Measurements from ENCODE around the gene CEPT1. TPM values are rescaled to one million over a fixed set of nuclear protein-coding genes. Genes with fewer than 3 reads are reported as not detected.

CEPT1 gene
- total RNA-seq, 1 donor from 2014 or later = 53.4 TPM

- no peak overlapping the region for H3K27ac ChIP-seq
- H3K36me3 ChIP-seq = no peaks in the 10 kb centered on the region
- no peak for ATAC-seq
- H3K4me1 ChIP-seq = peaks cover 69% of the 10 kb centered on the region
- DNase-seq = no peak
- H3K27me3 ChIP-seq (ENCODE audit: low read depth) = no peaks in the 10 kb centered on the region
- no peaks in the 10 kb centered on the region for H3K9me3 ChIP-seq
- intact Hi-C loops (cut with DNase I) = no loop called here
- no peak for TF ChIP-seq CTCF (IDR thresholded peaks at IDR 0.05)
- no peak overlapping the region for H3K4me3 ChIP-seq
Measured at GRCh38 chr1:111218701-111219556, 78.9 kb downstream of the CEPT1 start.

GRCh38 chr1:111219557-111220286 lies 79.7 kb downstream of the CEPT1 start:
- no peak overlapping the region for H3K27ac ChIP-seq

GRCh38 chr1:111220302-111220890 lies 80.4 kb downstream of the CEPT1 start:
- no peaks in the 10 kb centered on the region for H3K9me3 ChIP-seq
- no peaks in the 10 kb centered on the region for H3K36me3 ChIP-seq
- ATAC-seq (no peak), DNase-seq (no peak)
- H3K27me3 ChIP-seq (ENCODE audit: low read depth) = no peaks in the 10 kb centered on the region
- H3K4me1 ChIP-seq = peaks cover 64% of the 10 kb centered on the region
- intact Hi-C loops (cut with DNase I) = loop anchor here (10.0 kb wide), 1 partner anchor 184 kb away; no protein-coding TSS in a partner anchor
- no peak for TF ChIP-seq CTCF (IDR thresholded peaks at IDR 0.05)
- no peak overlapping the region for H3K4me3 ChIP-seq
- no peak overlapping the region for H3K27ac ChIP-seq

More at GRCh38 chr1:111219557-111220286, 79.7 kb downstream of the CEPT1 start:
- ATAC-seq (no peak), DNase-seq (no peak)
- Histone ChIP-seq H3K4me3 (no peak overlapping the region), H3K36me3 (no peaks in the 10 kb centered on the region), H3K4me1 (peaks cover 69% of the 10 kb centered on the region), H3K9me3 (no peaks in the 10 kb centered on the region), H3K27me3 (ENCODE audit: low read depth) (no peaks in the 10 kb centered on the region)
- intact Hi-C loops (cut with DNase I) = loop anchor here (10.0 kb wide), 1 partner anchor 185 kb away; no protein-coding TSS in a partner anchor
- TF ChIP-seq CTCF (IDR thresholded peaks at IDR 0.05) = no peak

DNA sequence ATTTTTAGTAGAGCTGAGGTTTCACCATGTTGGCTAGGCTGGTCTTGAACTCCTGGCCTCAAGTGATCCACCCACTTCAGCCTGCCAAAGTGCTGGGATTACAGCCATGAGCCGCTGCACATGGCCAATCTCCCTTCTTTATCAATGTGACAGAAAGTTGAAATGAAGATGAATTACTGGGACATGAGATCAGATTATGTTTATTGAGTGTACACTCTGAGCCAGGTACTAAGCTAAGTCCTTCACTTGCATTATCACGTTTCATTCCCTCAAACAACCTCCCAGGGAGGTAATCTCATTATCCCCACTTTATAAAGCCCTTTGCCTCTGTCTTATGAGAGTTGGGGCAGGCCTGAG lies 81.2 kb downstream of the CEPT1 start:
- H3K27ac ChIP-seq = no peak overlapping the region
- no peak for TF ChIP-seq CTCF (IDR thresholded peaks at IDR 0.05)
- DNase-seq (no peak), ATAC-seq (no peak)
- H3K36me3 ChIP-seq = no peaks in the 10 kb centered on the region
- peaks cover 63% of the 10 kb centered on the region for H3K4me1 ChIP-seq
- no peak overlapping the region for H3K4me3 ChIP-seq
- intact Hi-C loops (cut with DNase I) = loop anchor here (10.0 kb wide), 1 partner anchor 184 kb away; no protein-coding TSS in a partner anchor
- no peaks in the 10 kb centered on the region for H3K9me3 ChIP-seq
- H3K27me3 ChIP-seq (ENCODE audit: low read depth) = no peaks in the 10 kb centered on the region

- Histone ChIP-seq H3K27ac (peak overlapping the region; percentile 7), H3K4me3 (no peak overlapping the region), H3K4me1 (peaks cover 63% of the 10 kb centered on the region)
Measured at GRCh38 chr1:111221633-111222291, 81.7 kb downstream of the CEPT1 start.

More at GRCh38 chr1:111221633-111222291, 81.7 kb downstream of the CEPT1 start:
- TF ChIP-seq CTCF (IDR thresholded peaks at IDR 0.05) = no peak
- Histone ChIP-seq H3K27me3 (ENCODE audit: low read depth) (no peaks in the 10 kb centered on the region), H3K9me3 (no peaks in the 10 kb centered on the region), H3K36me3 (no peaks in the 10 kb centered on the region)
- peak; percentile 17 to 21 for ATAC-seq
- intact Hi-C loops (cut with DNase I) = loop anchor here (10.0 kb wide), 1 partner anchor 183 kb away; no protein-coding TSS in a partner anchor
- DNase-seq = no peak

Measured in lower lobe of right lung (tissue), 2 donors.